ENCODE measurements around the gene MAP1S. TPM values are rescaled to one million over a fixed set of nuclear protein-coding genes. Genes with fewer than 3 reads are reported as not detected.
A peak's percentile ranks its signal among the peaks of the same experiment; 100 is the strongest.

MAP1S gene
- 10 to 100 TPM; 61.0 to 62.2 TPM for total RNA-seq

- no peaks in the 10 kb centered on the region for H3K9me3 Mint-ChIP-seq
- peak; percentile 77 for DNase-seq
- peaks cover 16% of the 10 kb centered on the region for H3K36me3 Mint-ChIP-seq
- no peaks in the 10 kb centered on the region for H3K27me3 Mint-ChIP-seq
- peak within 1 kb of the TSS; percentile 88 for H3K4me3 Mint-ChIP-seq
- H3K27ac Mint-ChIP-seq, result peak within 1 kb of the TSS; percentile 74
- peaks cover 34% of the 10 kb centered on the region for H3K4me1 Mint-ChIP-seq
Measured at GRCh38 chr19:17718947-17719711, at the start of gene MAP1S. TSS of gene MAP1S (plus strand) at chr19:17719480. CDS start at chr19:17719503, 23 bp downstream.

GRCh38 chr19:17671906-17672305, 47.4 kb upstream of the MAP1S start:
- H3K4me1 Mint-ChIP-seq, result no peaks in the 10 kb centered on the region
- peaks cover 2% of the 10 kb centered on the region for H3K9me3 Mint-ChIP-seq
- H3K27me3 Mint-ChIP-seq, result peaks cover 12% of the 10 kb centered on the region
- no peaks in the 10 kb centered on the region for H3K36me3 Mint-ChIP-seq
- no peak overlapping the region for H3K27ac Mint-ChIP-seq
- peak; percentile 28 for DNase-seq
- H3K4me3 Mint-ChIP-seq, result no peak overlapping the region

- peaks cover 2% of the 10 kb centered on the region for H3K9me3 Mint-ChIP-seq
- no peak for DNase-seq
- peaks cover 22% of the 10 kb centered on the region for H3K27me3 Mint-ChIP-seq
- no peaks in the 10 kb centered on the region for H3K36me3 Mint-ChIP-seq
- H3K4me3 Mint-ChIP-seq, result no peak overlapping the region
- H3K4me1 Mint-ChIP-seq, result no peaks in the 10 kb centered on the region
- no peak overlapping the region for H3K27ac Mint-ChIP-seq
Measured at GRCh38 chr19:17673937-17674799, 45.1 kb upstream of the MAP1S start.

GRCh38 chr19:17676295-17676694, 43.0 kb upstream of the MAP1S start:
- H3K27ac Mint-ChIP-seq, result no peak overlapping the region
- DNase-seq, result no peak
- H3K9me3 Mint-ChIP-seq, result peaks cover 2% of the 10 kb centered on the region

GRCh38 chr19:17677002-17677401, 42.3 kb upstream of the MAP1S start:
- Mint-ChIP-seq H3K4me1 (peaks cover 3% of the 10 kb centered on the region), H3K36me3 (no peaks in the 10 kb centered on the region), H3K4me3 (no peak overlapping the region), H3K9me3 (peaks cover under 1% of the 10 kb centered on the region), H3K27me3 (peaks cover 49% of the 10 kb centered on the region), H3K27ac (no peak overlapping the region)
- no peak for DNase-seq

More at GRCh38 chr19:17676295-17676694, 43.0 kb upstream of the MAP1S start:
- H3K27me3 Mint-ChIP-seq, result peaks cover 43% of the 10 kb centered on the region
- no peaks in the 10 kb centered on the region for H3K36me3 Mint-ChIP-seq
- peaks cover 3% of the 10 kb centered on the region for H3K4me1 Mint-ChIP-seq
- H3K4me3 Mint-ChIP-seq, result no peak overlapping the region

- Mint-ChIP-seq H3K27ac (no peak overlapping the region), H3K4me1 (peaks cover 3% of the 10 kb centered on the region), H3K36me3 (no peaks in the 10 kb centered on the region), H3K4me3 (no peak overlapping the region), H3K27me3 (peaks cover 63% of the 10 kb centered on the region), H3K9me3 (no peaks in the 10 kb centered on the region)
- no peak for DNase-seq
Measured at GRCh38 chr19:17678836-17679235, 40.4 kb upstream of the MAP1S start.

- Mint-ChIP-seq H3K27me3 (peaks cover 67% of the 10 kb centered on the region), H3K9me3 (no peaks in the 10 kb centered on the region), H3K36me3 (no peaks in the 10 kb centered on the region), H3K27ac (no peak overlapping the region), H3K4me3 (no peak overlapping the region), H3K4me1 (peaks cover 3% of the 10 kb centered on the region)
- no peak for DNase-seq
Measured at GRCh38 chr19:17679526-17680229, 39.6 kb upstream of the MAP1S start.

- DNase-seq, result peak; percentile 56
- Mint-ChIP-seq H3K27ac (no peak overlapping the region), H3K36me3 (no peaks in the 10 kb centered on the region), H3K9me3 (no peaks in the 10 kb centered on the region), H3K4me1 (peaks cover 3% of the 10 kb centered on the region), H3K4me3 (peak overlapping the region; percentile 4), H3K27me3 (peaks cover 72% of the 10 kb centered on the region)
Measured at GRCh38 chr19:17680230-17680722, 39.0 kb upstream of the MAP1S start.

- DNase-seq, result peak; percentile 50
- peaks cover 5% of the 10 kb centered on the region for H3K4me1 Mint-ChIP-seq
- no peak overlapping the region for H3K4me3 Mint-ChIP-seq
- H3K27ac Mint-ChIP-seq, result no peak overlapping the region
- peaks cover 79% of the 10 kb centered on the region for H3K27me3 Mint-ChIP-seq
- no peaks in the 10 kb centered on the region for H3K9me3 Mint-ChIP-seq
- no peaks in the 10 kb centered on the region for H3K36me3 Mint-ChIP-seq
Measured at GRCh38 chr19:17681505-17682125, 37.7 kb upstream of the MAP1S start.

- H3K27me3 Mint-ChIP-seq, result peaks cover 85% of the 10 kb centered on the region
- no peaks in the 10 kb centered on the region for H3K36me3 Mint-ChIP-seq
- H3K27ac Mint-ChIP-seq, result no peak overlapping the region
- no peak for DNase-seq
- no peak overlapping the region for H3K4me3 Mint-ChIP-seq
- H3K4me1 Mint-ChIP-seq, result peaks cover 5% of the 10 kb centered on the region
- H3K9me3 Mint-ChIP-seq, result no peaks in the 10 kb centered on the region
Measured at GRCh38 chr19:17682273-17682672, 37.0 kb upstream of the MAP1S start.

GRCh38 chr19:17683078-17683477, 36.2 kb upstream of the MAP1S start:
- no peak for DNase-seq
- H3K27ac Mint-ChIP-seq, result no peak overlapping the region
- no peaks in the 10 kb centered on the region for H3K36me3 Mint-ChIP-seq
- peaks cover 87% of the 10 kb centered on the region for H3K27me3 Mint-ChIP-seq
- peaks cover 10% of the 10 kb centered on the region for H3K4me1 Mint-ChIP-seq
- no peaks in the 10 kb centered on the region for H3K9me3 Mint-ChIP-seq
- no peak overlapping the region for H3K4me3 Mint-ChIP-seq

- Mint-ChIP-seq H3K27me3 (peaks cover 88% of the 10 kb centered on the region), H3K9me3 (no peaks in the 10 kb centered on the region), H3K4me3 (no peak overlapping the region), H3K36me3 (no peaks in the 10 kb centered on the region), H3K27ac (no peak overlapping the region), H3K4me1 (peaks cover 10% of the 10 kb centered on the region)
- no peak for DNase-seq
Measured at GRCh38 chr19:17684256-17684655, 35.0 kb upstream of the MAP1S start.

GRCh38 chr19:17685451-17686022, 33.7 kb upstream of the MAP1S start:
- Mint-ChIP-seq H3K4me1 (peaks cover 7% of the 10 kb centered on the region), H3K27me3 (peaks cover 88% of the 10 kb centered on the region), H3K27ac (no peak overlapping the region), H3K4me3 (no peak overlapping the region), H3K9me3 (no peaks in the 10 kb centered on the region), H3K36me3 (no peaks in the 10 kb centered on the region)
- no peak for DNase-seq

- H3K27me3 Mint-ChIP-seq, result peaks cover 86% of the 10 kb centered on the region
Measured at GRCh38 chr19:17686023-17686521, 33.2 kb upstream of the MAP1S start.

More at GRCh38 chr19:17686023-17686521, 33.2 kb upstream of the MAP1S start:
- no peaks in the 10 kb centered on the region for H3K9me3 Mint-ChIP-seq
- no peak overlapping the region for H3K27ac Mint-ChIP-seq
- no peak overlapping the region for H3K4me3 Mint-ChIP-seq
- DNase-seq, result no peak
- H3K36me3 Mint-ChIP-seq, result no peaks in the 10 kb centered on the region
- peaks cover 7% of the 10 kb centered on the region for H3K4me1 Mint-ChIP-seq

Measured in activated naive CD8-positive, alpha-beta T cell treated with anti-CD3 and anti-CD28 coated beads for 36 hours (primary cell).